H1 (cell line): Measurements from ENCODE around the gene KSR2. TPM values are rescaled to one million over a fixed set of nuclear protein-coding genes. Genes with fewer than 3 reads are reported as not detected.

Source experiments
- ASH2L ChIP-seq: fragments of 200-600, 300-600 bp; sonication (generic); IDR thresholded peaks from one replicate; pipeline ENCODE4 v1.7.1; 2017; ENCODE audit warnings: low read length
- EZH2 ChIP-seq: fragments of 200-600 bp; sonication (generic); IDR thresholded peaks from 2 replicates; pipeline ENCODE4 v1.7.1; 2012; ENCODE audit warnings: low read depth, mild to moderate bottlenecking, moderate library complexity, low read length, inconsistent platforms; ENCODE audit not compliant: severe bottlenecking
- polyA plus RNA-seq, 7 experiments: library from polyadenylated mRNA; depleted of rRNA in 3 of 7; stranded (reverse) in 5 of 7; unstranded in 2 of 7; fragments of >200 nt in 5 of 7; fragments of 200-250 nt in 2 of 7; gene quantifications; 1 replicate in 5 of 7; 2 replicates in 1 of 7; 4 replicates in 1 of 7; pipeline versions ENCODE4 v1.2.1 to v1.2.3, GENCODE V29; 2011 to 2013; ENCODE audit warnings: missing spikeins in 2 of 7, mixed read lengths in 2 of 7
- total RNA-seq: library from RNA; stranded (reverse); fragmentation: NEBNext Ultra II Directional; extraction: Animal tissue kit (Norgen Biotek cat#: 25700); gene quantifications from 2 replicates; pipeline ENCODE4 v1.2.1, GENCODE V29; 2021

The KSR2 gene
- total and polyA plus RNA-seq, 2 of the 8 experiments (the other 6 are each of a cell fraction or from before 2014, with no cell fraction given) = 0.74 to 2.2 TPM

- TF ChIP-seq EZH2 (no peak), ASH2L (no peak)
These were observed 379.8 kb downstream of the KSR2 start (continued) for GRCh38 chr12:117589021-117589420.
